PFSK-1 (cell line): ENCODE measurements around the gene TM9SF1.

Source experiments
- POLR2AphosphoS5 ChIP-seq: IDR thresholded peaks from 2 replicates; pipeline ENCODE4 v1.6.1; 2012; ENCODE audit warnings: low read depth, mild to moderate bottlenecking, control low read depth, low read length, moderate library complexity
- REST ChIP-seq, 2 experiments: IDR thresholded peaks; 2 replicates each; pipeline versions ENCODE4 v1.6.1 to v1.8.0; 2011 to 2012; ENCODE audit warnings: low read depth in 2 of 2, low read length in 2 of 2, control low read depth in 1 of 2, inconsistent platforms in 1 of 2, mild to moderate bottlenecking in 1 of 2, moderate library complexity in 1 of 2; ENCODE audit not compliant: insufficient read depth in 1 of 2
- SIN3A ChIP-seq: IDR thresholded peaks from 2 replicates; pipeline ENCODE4 v1.6.1; 2012; ENCODE audit warnings: mild to moderate bottlenecking, low read length, moderate library complexity, borderline replicate concordance; ENCODE audit not compliant: insufficient read depth
- TAF1 ChIP-seq: IDR thresholded peaks from 2 replicates; pipeline ENCODE4 v1.6.1; 2012; ENCODE audit warnings: low read length, control low read depth, borderline replicate concordance; ENCODE audit not compliant: insufficient read depth

GRCh38 chr14:24151404-24152080, 43.7 kb downstream of the TM9SF1 start:
- no peak for TF ChIP-seq POLR2AphosphoS5
- no peak for TF ChIP-seq REST (IDR thresholded peaks at IDR 0.05; ENCODE audit: insufficient read depth in 1 of 2, low read depth in 2 of 2, low read length in 2 of 2)
- TF ChIP-seq TAF1 = no peak
- no peak for TF ChIP-seq SIN3A
